ENCODE measurements around the gene COL4A2.

COL4A2 gene

GRCh38 chr13:110503979-110504499, 197.0 kb downstream of the COL4A2 start:
- no peak for DNase-seq

GRCh38 chr13:110505594-110505993, 198.5 kb downstream of the COL4A2 start:
- DNase-seq: no peak

- DNase-seq: no peak
Measured at GRCh38 chr13:110506396-110506795, 199.3 kb downstream of the COL4A2 start.

GRCh38 chr13:110506859-110507566, 199.9 kb downstream of the COL4A2 start:
- no peak for DNase-seq

- no peak for DNase-seq
Measured at GRCh38 chr13:110507678-110508381, 200.7 kb downstream of the COL4A2 start.

GRCh38 chr13:110509478-110509926, 202.4 kb downstream of the COL4A2 start:
- DNase-seq: no peak

GRCh38 chr13:110509971-110510786, 203.1 kb downstream of the COL4A2 start:
- DNase-seq: no peak

GRCh38 chr13:110511509-110512181, 204.6 kb downstream of the COL4A2 start:
- DNase-seq: no peak

- DNase-seq: no peak
Measured at GRCh38 chr13:110512198-110512740, 205.2 kb downstream of the COL4A2 start.

- no peak for DNase-seq
Measured at GRCh38 chr13:110516500-110516899, 209.4 kb downstream of the COL4A2 start.

- no peak for DNase-seq
Measured at GRCh38 chr13:110517505-110518225, 210.6 kb downstream of the COL4A2 start.

- DNase-seq: no peak
Measured at GRCh38 chr13:110518226-110518525, 211.1 kb downstream of the COL4A2 start.

- DNase-seq: no peak
Measured at GRCh38 chr13:110518571-110518970, 211.5 kb downstream of the COL4A2 start.

GRCh38 chr13:110519046-110519445, 212.0 kb downstream of the COL4A2 start:
- no peak for DNase-seq

GRCh38 chr13:110519506-110519905, 212.4 kb downstream of the COL4A2 start:
- DNase-seq: no peak

GRCh38 chr13:110520431-110521295, 213.6 kb downstream of the COL4A2 start:
- DNase-seq: no peak

GRCh38 chr13:110521296-110521680, 214.2 kb downstream of the COL4A2 start:
- no peak for DNase-seq

- no peak for DNase-seq
Measured at GRCh38 chr13:110521946-110522345, 214.9 kb downstream of the COL4A2 start.

GRCh38 chr13:110522721-110523120, 215.6 kb downstream of the COL4A2 start:
- no peak for DNase-seq

GRCh38 chr13:110523180-110523579, 216.1 kb downstream of the COL4A2 start:
- DNase-seq: no peak

Measured in activated CD4-positive, alpha-beta T cell treated with anti-CD3 and anti-CD28 coated beads, Interleukin-2, amount 50 U/mL, for 4 hours (primary cell).